DLD1 (cell line): Measurements from ENCODE around the gene MMP24.
"Not testable (repeated sequence)": the region's sequence is repeated elsewhere in the genome, so short reads cannot be mapped to it uniquely, and the experiment has no call there.

Experiments used
- in situ Hi-C: cut with HindIII; loops from 2 replicates; pipeline ENCODE4 v1.10.0; 2017; ENCODE audit warnings: low sequenced_read_pairs

Gene MMP24

DNA sequence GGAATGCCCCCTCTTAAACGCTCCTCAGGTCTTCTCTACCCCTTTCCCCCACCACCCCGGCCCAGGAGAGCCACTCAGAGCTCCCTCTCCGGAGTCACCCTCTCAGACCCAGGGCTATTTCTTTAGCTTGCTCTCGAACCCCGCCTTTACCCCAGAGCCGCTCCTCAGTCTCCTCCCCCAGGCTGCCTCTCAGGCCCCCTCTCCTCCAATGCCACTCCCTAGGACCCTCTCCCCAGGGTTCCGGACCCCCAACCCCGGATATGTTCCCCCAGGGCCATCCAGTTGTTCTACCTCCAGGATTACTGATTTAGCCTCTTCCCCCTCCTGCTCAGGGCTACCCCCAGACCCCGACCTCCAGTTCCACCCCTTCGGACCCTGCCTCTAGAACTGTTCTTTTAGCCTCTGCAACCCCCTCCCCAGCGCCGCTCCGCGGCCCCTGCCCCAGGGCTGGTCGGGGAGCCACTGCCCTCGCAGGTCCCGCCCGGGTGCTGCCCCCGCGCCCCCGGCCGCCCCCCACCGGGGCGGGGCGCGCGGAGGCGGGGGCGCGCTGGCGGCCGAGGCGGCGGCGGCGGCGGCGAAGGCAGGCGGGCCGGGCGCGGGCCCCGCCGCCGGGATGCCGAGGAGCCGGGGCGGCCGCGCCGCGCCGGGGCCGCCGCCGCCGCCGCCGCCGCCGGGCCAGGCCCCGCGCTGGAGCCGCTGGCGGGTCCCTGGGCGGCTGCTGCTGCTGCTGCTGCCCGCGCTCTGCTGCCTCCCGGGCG is at the start of gene MMP24:
Gene MMP24 (plus strand): TSS at position 565 of the 758 bp plus-strand sequence. CDS start 49 bp downstream, at position 614.
- in situ Hi-C loops, result no loop called here

DNA sequence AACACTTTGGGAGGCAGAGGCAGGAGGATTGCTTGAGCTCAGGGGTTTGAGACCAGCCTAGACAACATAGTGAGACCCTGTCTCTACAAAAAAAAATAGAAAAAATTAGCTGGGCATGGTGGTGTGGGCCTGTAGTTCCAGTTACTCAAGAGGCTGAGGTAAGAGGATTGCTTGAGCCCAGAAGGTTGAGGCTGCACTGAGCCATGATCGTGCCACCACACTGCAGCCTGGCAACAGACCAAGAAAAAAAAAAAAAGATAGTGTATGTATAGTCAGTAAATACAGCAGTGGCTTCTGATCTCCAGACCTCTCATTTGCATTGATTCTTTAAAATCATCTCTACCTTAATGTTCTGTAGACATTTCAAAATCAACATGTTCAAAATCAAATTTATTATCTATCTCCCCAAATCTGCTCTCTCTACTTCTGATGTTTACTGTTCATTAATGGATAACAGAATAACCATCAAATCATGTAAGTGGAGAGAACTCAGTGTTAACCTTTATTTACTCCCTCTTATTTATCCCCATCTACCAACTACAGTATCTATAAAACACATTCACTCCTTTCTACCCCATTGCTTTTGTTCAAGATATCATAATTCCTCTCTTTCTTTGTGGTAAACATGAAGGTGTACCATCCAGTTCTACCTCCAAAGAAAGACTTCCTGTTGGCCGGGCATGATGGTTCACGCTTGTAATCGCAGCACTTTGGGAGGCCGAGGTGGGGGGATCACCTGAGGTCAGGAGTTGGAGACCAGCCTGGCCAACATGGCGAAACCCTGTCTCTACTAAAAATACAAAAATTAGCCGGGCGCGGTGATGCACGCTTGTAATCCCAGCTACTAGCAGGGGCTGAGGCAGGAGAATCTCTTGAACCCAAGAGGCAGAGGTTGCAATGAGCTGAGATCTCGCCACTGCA is 46.9 kb upstream of the MMP24 start:
- in situ Hi-C loops, result no loop called here

DNA sequence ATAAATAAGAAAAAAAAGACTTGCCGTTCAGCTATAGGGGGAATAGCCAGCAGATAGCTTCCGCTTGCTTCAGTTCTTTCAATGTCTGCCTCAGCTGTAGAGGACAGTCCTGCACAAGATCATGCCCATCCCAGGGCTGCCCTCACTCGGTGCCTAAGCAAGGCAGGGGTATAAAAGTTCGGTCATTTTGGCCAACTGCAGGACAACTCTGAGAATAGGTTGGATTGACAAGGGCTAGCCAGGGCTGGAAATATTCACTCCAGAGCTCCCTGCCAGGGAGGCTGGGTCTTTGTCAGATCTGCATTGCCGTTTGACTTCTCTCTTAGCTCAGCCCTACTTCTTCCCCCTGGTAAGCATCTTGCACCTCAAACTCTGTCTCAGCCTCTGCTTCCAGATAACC is 46.2 kb upstream of the MMP24 start:
- in situ Hi-C loops, result no loop called here

DNA sequence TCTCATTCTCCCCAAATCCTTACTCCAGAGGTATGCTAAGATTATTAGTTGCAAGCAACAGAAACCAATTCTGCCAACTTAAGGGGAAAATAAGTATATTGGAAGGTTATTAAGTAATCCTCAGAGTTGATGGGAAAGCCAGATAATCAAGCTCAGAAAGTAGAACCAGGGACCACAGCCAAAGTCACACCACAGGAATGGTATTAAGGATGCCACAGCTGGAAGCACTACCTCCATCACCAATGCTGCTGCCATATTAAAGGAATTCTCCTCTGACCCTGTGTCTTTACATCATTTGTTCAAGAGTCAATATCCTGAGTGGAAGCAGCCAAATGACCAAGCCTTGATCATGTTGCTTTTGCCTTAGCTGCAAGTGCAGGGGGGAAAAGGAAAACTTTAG is 44.8 kb upstream of the MMP24 start:
- in situ Hi-C loops, result no loop called here

DNA sequence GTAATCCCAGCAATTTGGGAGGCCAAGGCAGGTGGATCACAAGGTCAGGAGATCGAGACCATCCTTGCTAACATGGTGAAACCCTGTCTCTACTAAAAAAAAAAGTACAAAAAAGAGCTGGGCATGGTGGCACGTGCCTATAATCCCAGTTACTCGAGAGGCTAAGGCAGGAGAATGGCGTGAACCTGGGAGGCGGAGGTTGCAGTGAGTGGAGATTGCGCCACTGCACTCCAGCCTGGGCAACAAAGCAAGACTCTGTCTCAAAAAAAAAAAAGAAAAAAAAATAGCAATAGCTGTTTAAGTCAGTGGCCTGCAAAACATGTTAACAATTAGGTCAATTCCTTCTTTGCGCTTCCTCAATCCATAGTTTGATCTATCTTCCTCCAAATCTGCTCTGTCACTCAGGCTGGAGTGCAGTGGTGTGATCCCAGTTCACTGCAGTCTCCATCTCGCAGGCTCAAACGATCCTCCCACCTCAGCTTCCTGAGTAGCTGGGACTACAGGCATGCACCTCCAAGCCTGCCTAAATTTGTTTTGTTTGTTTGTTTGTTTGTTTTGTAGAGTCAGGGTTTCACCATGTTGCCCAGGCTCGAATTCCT is 39.7 kb upstream of the MMP24 start:
- in situ Hi-C loops, result not testable (repeated sequence)

DNA sequence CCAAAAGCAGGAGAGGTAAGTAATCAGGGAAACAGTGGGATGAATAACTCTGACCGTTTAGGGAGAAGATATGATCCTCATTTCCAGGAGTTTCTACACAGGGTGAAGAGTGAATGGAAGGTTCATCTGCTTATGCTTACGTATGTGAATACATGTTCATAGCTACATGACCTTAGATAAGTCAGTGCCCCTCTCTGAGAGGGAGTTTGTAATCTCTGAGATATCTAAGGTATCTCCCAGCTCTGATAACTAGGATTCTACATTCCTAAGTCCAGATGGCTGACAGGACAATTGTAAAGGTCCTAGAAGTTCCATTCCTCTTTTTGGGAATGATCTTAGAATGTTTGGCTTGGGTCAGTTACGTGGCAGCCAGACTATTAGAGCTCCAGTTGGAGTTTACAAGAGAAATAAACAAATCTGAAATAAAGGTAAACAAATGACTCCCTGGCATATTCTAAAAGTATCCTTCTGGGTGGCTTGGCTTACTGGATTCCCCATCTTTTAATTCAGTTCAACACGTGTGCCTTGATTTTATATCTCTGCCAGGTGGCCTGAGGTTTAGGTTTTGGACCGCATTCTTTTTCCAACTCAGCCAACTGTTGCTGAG is 38.8 kb upstream of the MMP24 start:
- in situ Hi-C loops, result no loop called here

DNA sequence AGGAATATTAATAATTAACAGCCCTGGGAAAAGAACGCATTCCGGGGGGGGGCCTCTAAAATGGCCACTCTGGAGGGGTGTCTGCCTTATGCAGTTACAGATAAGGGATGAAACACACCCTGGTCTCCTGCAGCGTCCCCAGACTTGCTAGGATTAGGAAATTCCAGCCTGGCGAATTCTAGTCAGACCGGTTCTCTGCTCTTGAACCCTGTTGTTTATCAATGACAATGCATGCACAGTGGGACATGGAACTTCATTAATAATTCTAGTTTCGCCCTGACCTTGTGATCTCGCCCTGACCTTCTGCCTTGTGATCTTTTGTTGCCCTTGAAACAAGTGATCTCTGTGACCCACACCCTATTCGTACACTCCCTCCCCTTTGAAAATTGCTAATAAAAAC is 37.3 kb upstream of the MMP24 start:
- in situ Hi-C loops, result not testable (repeated sequence)

DNA sequence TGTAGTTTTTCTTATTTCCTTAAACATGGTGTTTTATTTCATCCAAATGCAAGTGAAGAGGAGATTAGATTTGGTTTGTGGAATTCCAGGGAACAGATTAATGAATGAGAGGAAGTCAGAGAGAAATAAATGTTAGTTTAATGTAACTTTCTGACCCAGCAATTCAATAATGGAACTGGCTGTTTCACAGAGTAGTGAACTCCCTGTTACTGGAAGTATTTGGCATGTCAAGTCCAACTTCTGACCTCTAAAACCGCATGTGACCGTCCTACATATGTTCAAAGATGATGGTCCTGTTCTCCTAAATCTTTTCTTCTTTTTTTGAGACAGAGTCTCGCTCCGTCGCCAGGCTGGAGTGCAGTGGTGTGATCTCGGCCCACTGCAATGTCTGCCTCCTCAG is 35.9 kb upstream of the MMP24 start:
- in situ Hi-C loops, result no loop called here

DNA sequence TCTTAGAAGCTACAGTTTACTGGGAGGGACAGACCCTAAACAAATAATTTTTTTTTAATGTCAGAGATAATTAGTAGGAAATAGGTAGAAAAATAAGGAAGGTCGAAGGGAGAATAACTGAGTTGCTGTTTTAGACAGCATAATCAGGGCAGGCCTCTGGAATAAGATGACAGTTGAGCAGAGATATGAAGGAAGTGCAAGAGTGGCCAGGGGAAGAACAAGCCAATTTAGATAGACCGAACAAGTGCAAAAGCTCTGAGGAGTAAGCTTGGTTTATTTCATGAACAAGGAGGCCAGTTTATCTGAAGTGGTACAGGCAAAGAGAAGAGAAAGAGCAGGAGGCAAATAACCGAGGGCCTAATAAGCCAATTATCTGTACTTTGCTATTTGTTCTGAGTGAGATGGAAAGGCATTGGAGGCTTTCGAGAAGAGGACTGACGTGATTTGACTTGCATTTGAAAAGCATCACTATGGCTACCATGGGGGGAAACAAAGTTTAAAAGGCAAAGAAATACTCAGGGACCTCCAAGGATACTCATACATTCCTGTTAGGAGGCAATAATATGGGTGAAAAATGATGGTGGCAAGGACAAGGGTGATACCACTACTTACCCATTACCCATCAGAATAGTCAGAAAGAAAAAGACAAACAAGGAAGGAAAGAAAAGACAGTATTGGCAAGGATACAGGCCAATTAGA is 34.9 kb upstream of the MMP24 start:
- in situ Hi-C loops, result no loop called here

DNA sequence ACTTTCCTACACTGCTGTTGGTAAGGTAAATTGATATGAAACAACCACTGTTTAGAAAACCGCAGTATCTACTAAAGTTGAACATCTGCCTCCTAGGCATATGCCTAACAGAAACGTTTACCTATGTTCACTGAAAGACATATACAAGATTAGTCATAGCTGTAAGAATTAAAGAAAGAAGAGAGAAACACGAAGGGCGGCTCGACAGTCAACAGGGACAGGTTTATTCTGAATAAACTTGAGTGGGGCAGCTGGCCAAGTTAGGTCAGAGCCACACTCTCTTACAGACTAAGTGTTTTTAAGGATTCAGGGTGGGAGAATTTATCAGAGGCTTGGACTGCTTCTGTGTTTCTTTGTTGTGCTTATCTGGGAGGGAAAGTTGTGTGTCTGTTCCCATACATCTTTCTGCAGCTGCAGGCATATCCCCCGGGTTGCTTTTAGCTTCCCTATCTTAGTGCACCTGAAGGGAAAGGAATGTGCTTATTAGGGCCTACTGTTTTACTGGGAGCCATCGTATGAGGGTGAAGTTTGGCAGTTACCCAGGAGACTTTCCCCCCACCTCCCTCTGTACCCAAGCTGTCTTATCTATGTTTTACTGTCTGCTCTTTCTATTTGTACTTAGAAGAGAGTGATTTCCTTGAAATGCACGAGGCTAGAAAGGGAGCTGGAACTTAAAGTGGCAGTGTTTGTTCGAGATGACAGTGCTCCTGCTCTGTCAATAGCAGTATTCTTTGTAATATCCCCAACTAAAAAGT is 34.2 kb upstream of the MMP24 start:
- in situ Hi-C loops, result no loop called here

DNA sequence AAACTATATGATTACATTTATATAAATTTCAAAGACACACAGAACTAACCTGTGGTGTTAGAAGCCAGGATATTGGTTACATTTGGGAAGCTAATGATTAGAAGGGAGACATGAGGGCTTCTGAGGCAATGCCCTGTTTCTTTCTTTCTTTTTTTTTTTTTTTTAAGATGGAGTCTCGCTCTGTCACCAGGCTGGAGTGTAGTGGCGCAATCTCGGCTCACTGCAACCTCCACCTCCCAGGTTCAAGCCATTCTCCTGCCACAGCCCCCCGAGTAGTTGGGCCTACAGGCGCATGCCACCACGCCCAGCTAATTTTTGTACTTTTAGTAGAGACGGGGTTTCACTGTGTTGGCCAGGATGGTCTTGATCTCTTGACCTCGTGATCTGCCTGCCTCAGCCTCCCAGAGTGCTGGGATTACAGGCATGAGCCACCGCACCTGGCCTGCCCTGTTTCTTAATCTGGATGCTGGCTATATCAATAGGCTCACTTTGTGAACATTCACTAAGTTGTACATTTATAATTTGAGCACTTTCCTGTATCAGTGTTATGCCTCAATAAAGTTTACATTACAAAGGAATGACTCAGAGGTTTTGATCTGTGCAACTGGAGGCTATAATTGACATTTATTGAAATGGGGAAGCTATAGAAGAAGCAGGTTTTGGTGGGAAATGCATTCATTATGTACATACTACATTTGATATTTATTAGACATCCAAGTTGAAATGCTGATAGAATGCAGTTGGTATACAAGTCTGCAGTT is 33.3 kb upstream of the MMP24 start:
- in situ Hi-C loops, result not testable (repeated sequence)

DNA sequence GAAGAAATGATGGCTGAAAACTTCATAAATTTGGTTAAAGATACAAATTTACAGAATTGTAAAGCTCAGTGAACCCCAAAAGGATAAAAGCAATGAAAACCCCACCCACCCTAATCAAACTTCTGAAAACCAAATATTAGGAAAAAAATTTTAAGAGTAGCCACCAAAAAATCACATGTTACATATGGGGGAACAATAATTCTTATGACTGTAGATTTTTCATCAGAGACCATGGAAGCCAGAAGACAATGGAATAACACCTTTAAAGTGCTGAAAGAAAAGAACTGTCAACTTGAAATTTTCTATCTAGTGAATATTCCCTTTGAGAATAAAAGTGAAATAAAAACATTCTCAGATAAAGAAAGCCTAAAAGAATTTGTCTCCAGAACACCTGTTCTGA is 30.2 kb upstream of the MMP24 start:
- in situ Hi-C loops, result no loop called here

DNA sequence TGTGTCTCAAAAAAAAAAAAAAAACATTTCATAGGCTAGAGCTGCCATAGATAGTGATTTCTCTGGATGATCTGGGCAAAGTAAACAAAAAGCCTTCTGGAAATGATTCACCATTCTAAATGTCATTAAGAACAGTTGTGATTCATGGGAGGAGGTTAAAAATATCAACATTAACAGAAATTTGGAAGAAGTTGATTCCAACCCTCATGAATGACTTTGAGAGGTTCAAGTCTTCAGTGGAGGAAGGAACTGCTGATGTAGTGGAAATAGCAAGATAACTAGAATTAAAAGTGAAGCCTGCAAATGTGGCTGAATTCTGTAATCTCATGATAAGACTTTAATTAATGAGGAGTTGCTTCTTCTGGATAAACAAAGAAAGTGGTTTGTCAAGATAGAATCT is 26.8 kb upstream of the MMP24 start:
- in situ Hi-C loops, result no loop called here

DNA sequence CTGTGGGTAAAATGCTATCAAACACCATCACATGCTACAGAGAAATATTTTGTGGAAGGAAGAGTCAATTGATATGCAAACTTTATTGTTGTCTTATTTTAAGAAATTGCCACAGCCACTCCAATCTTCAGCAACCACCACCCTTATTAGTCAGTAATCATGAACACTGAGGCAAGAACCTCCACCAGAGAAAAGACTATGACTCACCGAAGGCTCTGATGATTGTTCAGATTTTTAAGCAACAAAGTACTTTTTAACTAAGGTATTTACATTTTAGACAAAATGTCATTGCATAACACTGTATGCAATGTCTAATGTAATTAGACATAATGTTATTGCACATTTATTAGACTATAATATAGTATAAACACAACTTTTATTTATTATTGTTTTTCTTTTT is 26.2 kb upstream of the MMP24 start:
- in situ Hi-C loops, result no loop called here

DNA sequence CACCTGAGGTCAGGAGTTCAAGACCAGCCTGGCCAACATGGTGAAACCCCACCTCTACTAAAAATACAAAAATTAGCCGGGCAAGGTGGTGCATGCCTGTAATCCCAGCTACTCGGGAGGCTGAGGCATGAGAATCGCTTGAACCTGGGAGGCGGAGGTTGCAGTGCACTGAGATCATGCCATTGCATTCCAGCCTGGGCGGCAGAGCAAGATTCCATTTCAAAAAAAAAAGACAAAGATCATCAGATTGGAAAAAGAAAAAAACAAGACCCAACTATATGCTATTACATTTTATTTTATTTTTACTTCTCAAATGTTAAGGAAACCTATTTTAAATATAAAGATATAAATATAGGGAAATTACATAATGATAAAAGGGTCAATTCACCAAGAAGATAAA is 25.0 kb upstream of the MMP24 start:
- in situ Hi-C loops, result not testable (repeated sequence)

DNA sequence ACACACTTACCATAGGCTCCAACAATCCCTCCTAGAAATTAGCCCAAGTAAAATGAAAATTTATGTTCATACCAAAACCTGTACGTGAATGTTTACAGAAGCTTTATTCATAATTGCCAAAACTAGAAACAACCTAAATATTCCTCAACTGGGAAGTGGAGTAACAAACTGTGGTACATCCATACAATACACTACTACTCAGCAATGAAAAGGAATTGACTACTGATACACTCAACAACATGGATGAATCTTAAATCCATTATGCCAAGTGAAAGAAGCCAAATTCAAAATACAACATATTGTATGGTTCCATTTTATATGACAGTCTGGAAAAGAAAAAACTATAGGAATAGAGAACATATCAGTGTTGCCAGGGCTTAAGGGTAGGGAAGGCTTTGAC is 19.7 kb upstream of the MMP24 start:
- in situ Hi-C loops, result no loop called here

DNA sequence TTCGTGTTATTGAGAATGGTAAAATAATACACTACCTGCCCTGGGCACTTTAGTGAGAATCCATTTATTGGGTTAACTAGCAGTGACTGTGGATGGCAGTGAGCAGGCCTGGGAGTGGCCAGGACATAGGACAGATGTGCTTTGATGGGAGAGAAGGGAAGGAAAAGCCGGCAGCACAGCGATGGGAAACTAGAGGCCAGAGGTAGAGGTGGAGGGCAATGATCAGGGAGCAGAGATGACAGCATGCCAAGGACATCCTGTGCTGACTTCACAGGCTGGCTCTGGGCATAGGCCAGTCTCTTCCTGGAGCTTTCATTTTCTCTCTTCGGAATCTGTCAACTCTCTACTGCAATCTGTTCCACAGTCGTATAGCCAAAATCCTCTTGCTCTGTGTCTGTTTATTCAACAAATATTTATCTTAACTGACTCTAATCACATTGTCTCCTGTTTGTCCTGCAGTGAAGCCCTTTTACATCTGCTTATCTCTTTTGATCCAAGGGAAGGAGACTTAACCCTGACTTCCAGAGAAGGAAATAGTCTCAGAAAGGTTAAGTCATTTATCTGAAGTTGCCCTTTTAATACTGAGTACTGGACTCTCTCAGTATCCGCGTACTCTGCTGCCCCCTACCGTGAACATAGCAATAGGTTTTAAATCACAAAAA is 18.4 kb upstream of the MMP24 start:
- in situ Hi-C loops, result no loop called here

DNA sequence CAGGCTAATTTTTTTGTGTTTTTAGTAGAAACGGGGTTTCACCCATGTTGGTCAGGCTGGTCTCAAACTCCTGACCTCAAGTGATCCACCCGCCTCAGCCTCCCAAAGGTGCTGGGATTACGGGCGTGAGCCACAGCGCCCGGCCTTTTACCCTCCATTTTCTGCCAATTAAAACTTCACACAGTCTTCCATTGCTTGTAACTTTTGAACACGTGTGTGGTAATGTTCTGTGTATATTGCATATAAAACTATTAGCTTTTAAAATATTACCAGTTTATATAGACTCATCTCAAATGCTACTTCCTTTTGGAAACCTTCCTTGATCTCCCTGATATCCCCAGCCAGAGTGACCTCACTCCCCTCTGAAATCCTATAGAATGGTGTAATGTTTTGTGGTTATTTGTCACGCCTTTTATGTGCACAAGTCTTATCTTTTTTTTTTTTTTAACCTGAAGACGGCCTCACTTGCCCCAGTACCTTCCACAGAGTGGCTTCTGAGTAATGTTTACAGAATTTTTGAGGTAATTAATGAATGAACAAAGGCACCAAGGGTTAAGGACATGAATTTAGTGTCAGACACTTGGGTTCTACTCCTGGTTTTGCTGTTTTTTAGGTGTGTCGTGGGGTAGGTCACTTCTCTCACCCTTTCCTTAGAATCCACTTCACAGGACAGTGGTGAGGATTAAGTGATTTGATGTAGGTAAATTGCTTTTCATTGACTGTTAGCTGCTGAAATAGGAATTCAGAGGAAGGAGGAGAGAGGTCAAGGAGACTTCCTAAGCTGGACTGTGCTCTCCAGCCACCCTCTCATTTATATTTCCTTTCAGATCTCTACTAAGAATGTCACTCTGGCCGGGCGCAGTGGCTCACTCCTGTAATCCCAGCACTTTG is 11.2 kb upstream of the MMP24 start:
- in situ Hi-C loops, result no loop called here
